OCI-LY7 (cell line): Measurements from ENCODE around the gene SCAF8. TPM values are rescaled to one million over a fixed set of nuclear protein-coding genes. Genes with fewer than 3 reads are reported as not detected.

Experiments
- BruUV-seq: library from RNA; stranded (reverse); fragments of 400-500 nt; replicated peaks from 2 replicates; lab custom pipeline; 2021; lab: Mats Ljungman, UMichigan
- CTCF ChIA-PET: fragments of 300-600 bp; sonication (Branson Sonifier 250); formaldehyde crosslinking; loops from one replicate; lab custom pipeline; 2022; ENCODE audit warnings: antibody characterized with exemption; ENCODE audit not compliant: unreplicated experiment; lab: Charles Lee
- POLR2A ChIA-PET: fragments of 300-600 bp; sonication (Branson Sonifier 250); formaldehyde crosslinking; loops from one replicate; lab custom pipeline; 2022; ENCODE audit warnings: antibody characterized with exemption; lab: Charles Lee
- DNase-seq: peaks from one replicate; pipeline ENCODE4 v3.0.0-alpha.2; 2015; ENCODE audit warnings: low spot score
- H2AFZ ChIP-seq: fragments of 200-600 bp; sonication (generic), shearing (Covaris generic); 2 replicates; pipeline ENCODE4 v1.6.1; 2014; ENCODE audit warnings: mild to moderate bottlenecking, antibody characterized with exemption, low read length, moderate library complexity
- H3K27ac ChIP-seq: fragments of 200-600 bp; sonication (generic); 2 replicates; pipeline ENCODE4 v1.5.1; 2014; ENCODE audit warnings: mixed run types, low read depth, mild to moderate bottlenecking, moderate library complexity, low read length, inconsistent platforms; ENCODE audit not compliant: poor library complexity, severe bottlenecking
- H3K36me3 ChIP-seq: fragments of 200-600 bp; sonication (generic); 2 replicates; pipeline ENCODE4 v1.6.1; 2014; ENCODE audit warnings: mild to moderate bottlenecking, antibody characterized with exemption, low read length, moderate library complexity, mixed read lengths; ENCODE audit not compliant: insufficient read depth
- H3K4me1 ChIP-seq: fragments of 200-600 bp; sonication (generic); 2 replicates; pipeline ENCODE4 v1.5.1; 2014; ENCODE audit warnings: mild to moderate bottlenecking, low read length; ENCODE audit not compliant: insufficient read depth, poor library complexity, severe bottlenecking
- H3K4me2 ChIP-seq: fragments of 200-600 bp; sonication (generic); 2 replicates; pipeline ENCODE4 v1.6.1; 2014; ENCODE audit warnings: mild to moderate bottlenecking, low read length
- H3K4me3 ChIP-seq: fragments of 200-600 bp; sonication (generic); 2 replicates; pipeline ENCODE4 v1.5.1; 2014; ENCODE audit warnings: mild to moderate bottlenecking, low read depth, low read length; ENCODE audit not compliant: poor library complexity, severe bottlenecking
- H3K79me2 ChIP-seq: fragments of 200-600 bp; sonication (generic); 2 replicates; pipeline ENCODE4 v1.6.1; 2016; ENCODE audit warnings: low read depth, mild to moderate bottlenecking, low read length, moderate library complexity, mixed read lengths; ENCODE audit not compliant: insufficient read depth
- H3K9me2 ChIP-seq: fragments of 200-600 bp; sonication (generic); 2 replicates; pipeline ENCODE4 v1.6.1; 2016; ENCODE audit warnings: mild to moderate bottlenecking, low read length, mixed read lengths; ENCODE audit not compliant: insufficient read depth
- H3K9me3 ChIP-seq: fragments of 200-600 bp; sonication (generic); 2 replicates; pipeline ENCODE4 v1.6.1; 2014; ENCODE audit warnings: mild to moderate bottlenecking, mixed run types, low read length, mixed read lengths
- H4K20me1 ChIP-seq: fragments of 200-600 bp; sonication (generic); 2 replicates; pipeline ENCODE4 v1.6.1; 2014; ENCODE audit warnings: mild to moderate bottlenecking, antibody characterized with exemption, low read length, moderate library complexity, mixed read lengths; ENCODE audit not compliant: insufficient read depth
- EZH2phosphoT487 ChIP-seq: fragments of 200-600 bp; sonication (generic); IDR thresholded peaks from 2 replicates; pipeline ENCODE4 v1.6.1; 2018; ENCODE audit warnings: low read depth, borderline replicate concordance, mild to moderate bottlenecking, mixed run types, antibody characterized with exemption, low read length, moderate library complexity, mixed read lengths
- intact Hi-C: fragments of 100-400 bp; cut with micrococcal nuclease; formaldehyde crosslinking; loops from one replicate; pipeline ENCODE4 v1.10.0; 2022; ENCODE audit not compliant: unreplicated experiment
- total RNA-seq, 2 experiments: library from RNA; depleted of rRNA in 1 of 2; stranded (reverse); fragments of >200 nt in 1 of 2; shearing (Covaris generic) in 1 of 2; gene quantifications; 2 replicates each; pipeline ENCODE4 v1.2.3, GENCODE V29; 2014 to 2022
- TF ChIP-seq, protein P1 (sequence below): fragments of 200-600 bp; sonication (generic); conservative IDR thresholded peaks from 2 replicates; pipeline ENCODE4 v1.5.1; 2014; ENCODE audit warnings: mild to moderate bottlenecking, antibody characterized with exemption, low read length, moderate library complexity, mixed read lengths

Gene SCAF8
- total RNA-seq, 2 experiments from 2014 or later, result 25.8 to 47.0 TPM

GRCh38 chr6:154814063-154814462 is 80.8 kb downstream of the SCAF8 start:
- DNase-seq, result peak; percentile 81
- H2AFZ ChIP-seq, result no peak overlapping the region
- no TSS peak for BruUV-seq
- no peaks in the 10 kb centered on the region for H3K9me2 ChIP-seq
- TF ChIP-seq, protein P1, sequence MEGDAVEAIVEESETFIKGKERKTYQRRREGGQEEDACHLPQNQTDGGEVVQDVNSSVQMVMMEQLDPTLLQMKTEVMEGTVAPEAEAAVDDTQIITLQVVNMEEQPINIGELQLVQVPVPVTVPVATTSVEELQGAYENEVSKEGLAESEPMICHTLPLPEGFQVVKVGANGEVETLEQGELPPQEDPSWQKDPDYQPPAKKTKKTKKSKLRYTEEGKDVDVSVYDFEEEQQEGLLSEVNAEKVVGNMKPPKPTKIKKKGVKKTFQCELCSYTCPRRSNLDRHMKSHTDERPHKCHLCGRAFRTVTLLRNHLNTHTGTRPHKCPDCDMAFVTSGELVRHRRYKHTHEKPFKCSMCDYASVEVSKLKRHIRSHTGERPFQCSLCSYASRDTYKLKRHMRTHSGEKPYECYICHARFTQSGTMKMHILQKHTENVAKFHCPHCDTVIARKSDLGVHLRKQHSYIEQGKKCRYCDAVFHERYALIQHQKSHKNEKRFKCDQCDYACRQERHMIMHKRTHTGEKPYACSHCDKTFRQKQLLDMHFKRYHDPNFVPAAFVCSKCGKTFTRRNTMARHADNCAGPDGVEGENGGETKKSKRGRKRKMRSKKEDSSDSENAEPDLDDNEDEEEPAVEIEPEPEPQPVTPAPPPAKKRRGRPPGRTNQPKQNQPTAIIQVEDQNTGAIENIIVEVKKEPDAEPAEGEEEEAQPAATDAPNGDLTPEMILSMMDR, result 0 out of 2 replicates have a peak, but pooled peaks have one; percentile 11
- no peak for TF ChIP-seq EZH2phosphoT487
- ChIA-PET POLR2A (interaction anchor here (0.6 to 2.0 kb wide), 11 partner anchors 9 to 342 kb away, joined by 3 to 9 read pairs (median 3); no protein-coding TSS in a partner anchor), CTCF (interaction anchor here (0.9 to 1.1 kb wide), 2 partner anchors 8 to 139 kb away, joined by 3 read pairs; no protein-coding TSS in a partner anchor)
- intact Hi-C loops, result loop anchor here (1.0 kb wide), 1 partner anchor 81 kb away; the partner anchor contains the start of gene SCAF8
- peaks cover 89% of the 10 kb centered on the region for H3K36me3 ChIP-seq
- no peaks in the 10 kb centered on the region for H3K9me3 ChIP-seq
- no peaks in the 10 kb centered on the region for H4K20me1 ChIP-seq
- H3K27ac ChIP-seq, result peak overlapping the region; percentile 91
- peak overlapping the region; percentile 62 for H3K4me2 ChIP-seq
- H3K79me2 ChIP-seq, result peaks cover 21% of the 10 kb centered on the region; the same call in 1 of the 2 replicates
- peak overlapping the region; percentile 38 for H3K4me3 ChIP-seq
- H3K4me1 ChIP-seq, result peaks cover 62% of the 10 kb centered on the region

GRCh38 chr6:154815938-154816820 is 83.0 kb downstream of the SCAF8 start:
- Histone ChIP-seq H3K4me3 (no peak overlapping the region), H2AFZ (no peak overlapping the region), H3K4me1 (peaks cover 62% of the 10 kb centered on the region), H3K36me3 (peaks cover 89% of the 10 kb centered on the region), H3K27ac (peak overlapping the region; percentile 91), H3K9me2 (no peaks in the 10 kb centered on the region), H3K9me3 (no peaks in the 10 kb centered on the region), H3K4me2 (peak overlapping the region; percentile 62), H3K79me2 (peaks cover 15% of the 10 kb centered on the region; the same call in 1 of the 2 replicates), H4K20me1 (no peaks in the 10 kb centered on the region)
- no peak for TF ChIP-seq EZH2phosphoT487
- TF ChIP-seq, protein P1, result no peak
- CTCF ChIA-PET, result no interaction called here
- intact Hi-C loops, result no loop called here
- no TSS peak for BruUV-seq
- POLR2A ChIA-PET, result interaction anchor here (2.1 kb wide), 1 partner anchor 11 kb away, joined by 5 read pairs; no protein-coding TSS in a partner anchor
- DNase-seq, result no peak
